Measurements from ENCODE around the gene JAZF1.

The JAZF1 gene

DNA sequence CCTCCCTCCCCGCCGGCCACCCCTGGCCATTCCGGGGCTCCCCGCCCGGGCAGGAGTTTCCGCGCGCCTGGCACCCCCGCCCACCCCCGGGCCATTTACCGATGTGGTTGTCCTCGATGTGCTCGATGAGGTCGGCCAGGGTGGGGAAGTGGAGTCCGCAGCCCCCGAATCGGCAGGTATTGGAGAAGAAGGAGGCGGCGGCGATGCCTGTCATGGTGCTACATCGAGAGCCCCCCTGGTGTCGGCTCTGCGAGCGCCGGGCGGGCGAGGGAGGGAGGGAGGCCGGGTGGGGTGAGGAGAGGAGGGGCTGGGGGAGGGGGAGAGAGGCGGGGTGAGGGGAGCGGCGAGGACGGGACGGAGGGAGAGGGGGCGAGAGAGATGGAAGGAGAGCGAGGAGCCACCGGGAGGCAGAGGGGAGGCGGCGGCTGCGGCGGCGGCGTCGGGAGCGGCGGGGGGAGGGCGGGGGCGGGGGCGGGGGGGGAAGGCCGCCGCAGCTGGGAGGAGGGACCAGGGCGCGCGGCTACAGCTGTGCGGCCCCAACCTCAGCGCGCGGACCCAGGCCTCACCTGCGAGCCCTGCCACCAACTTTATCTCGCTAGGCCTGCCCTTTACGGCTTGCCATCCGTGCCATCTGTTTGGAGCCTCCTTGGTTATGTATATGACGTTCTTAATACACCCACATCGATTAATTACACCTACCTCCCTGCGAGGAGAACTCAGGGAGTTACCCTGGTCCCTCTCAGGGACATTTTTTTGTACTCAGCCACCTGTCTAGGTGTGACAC is at the start of gene JAZF1:
Gene JAZF1, minus strand, starts transcription at position 432 of the 784 bp plus-strand sequence.
- DNase-seq (ENCODE audit: low read depth in 2 of 2): peak; percentile 19 to 23

DNA sequence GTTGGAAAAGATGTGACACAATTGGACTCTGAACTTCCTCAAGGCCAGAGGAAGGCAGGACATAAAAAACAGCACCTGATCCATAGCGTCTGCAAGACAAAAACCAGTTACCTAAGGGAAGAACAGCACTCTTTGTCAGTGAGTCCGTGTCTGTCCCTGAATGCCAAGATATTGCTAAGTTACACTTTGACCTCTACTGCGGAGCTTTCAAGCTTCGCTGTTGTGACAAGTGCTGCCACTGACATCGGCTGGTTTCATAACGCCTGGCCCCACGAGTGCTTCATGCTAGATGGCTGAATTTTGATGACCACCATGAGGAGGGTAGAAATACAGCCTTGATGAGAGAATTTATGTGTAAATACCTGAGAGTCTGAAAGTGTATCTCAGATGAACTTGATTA is 49.7 kb upstream of the JAZF1 start:
- DNase-seq (ENCODE audit: low read depth in 2 of 2): no peak

GRCh38 chr7:28228396-28228795 is 47.8 kb upstream of the JAZF1 start:
- DNase-seq (ENCODE audit: low read depth in 2 of 2): no peak

GRCh38 chr7:28226003-28226402 is 45.4 kb upstream of the JAZF1 start:
- no peak for DNase-seq (ENCODE audit: low read depth in 2 of 2)

DNA sequence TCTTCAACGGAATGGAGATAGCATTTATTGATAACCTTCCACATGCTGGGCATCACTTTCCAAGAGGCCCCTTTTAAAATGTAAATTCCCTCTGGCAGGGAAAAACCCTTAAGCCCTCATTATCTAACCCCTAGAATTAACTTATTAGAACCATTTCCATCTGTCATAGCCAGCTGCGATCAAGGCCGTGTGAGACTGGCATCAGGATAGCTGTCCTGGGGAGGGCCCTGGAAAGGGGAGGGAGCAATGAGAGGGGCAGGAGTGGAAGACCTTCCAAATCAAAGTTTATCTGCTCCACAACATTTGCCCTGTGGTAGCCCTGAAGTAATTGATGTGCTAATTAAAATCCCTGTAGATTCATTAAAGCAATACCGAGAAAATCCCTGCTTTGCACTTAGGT is 45.0 kb upstream of the JAZF1 start:
- DNase-seq (ENCODE audit: low read depth in 2 of 2): no peak

DNA sequence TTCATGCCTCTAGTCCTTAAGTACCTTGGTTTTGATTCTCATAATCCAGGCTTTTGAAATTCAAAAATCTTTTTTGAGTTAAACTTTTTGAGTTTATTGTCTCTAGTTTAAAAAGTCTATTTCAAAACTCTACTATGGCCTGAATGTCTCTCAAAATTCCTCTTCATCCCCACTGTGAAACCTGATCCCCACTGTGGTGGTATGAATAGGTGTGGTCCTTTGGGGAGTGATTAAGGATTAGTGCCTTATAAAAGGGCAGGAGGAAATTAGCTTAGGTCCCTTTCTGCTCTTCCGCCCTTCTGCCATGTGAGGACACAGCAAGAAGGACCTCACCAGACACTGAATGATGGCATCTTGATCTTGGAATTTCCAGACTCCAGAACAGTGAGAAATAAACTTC is 44.1 kb upstream of the JAZF1 start:
- no peak for DNase-seq (ENCODE audit: low read depth in 2 of 2)

DNA sequence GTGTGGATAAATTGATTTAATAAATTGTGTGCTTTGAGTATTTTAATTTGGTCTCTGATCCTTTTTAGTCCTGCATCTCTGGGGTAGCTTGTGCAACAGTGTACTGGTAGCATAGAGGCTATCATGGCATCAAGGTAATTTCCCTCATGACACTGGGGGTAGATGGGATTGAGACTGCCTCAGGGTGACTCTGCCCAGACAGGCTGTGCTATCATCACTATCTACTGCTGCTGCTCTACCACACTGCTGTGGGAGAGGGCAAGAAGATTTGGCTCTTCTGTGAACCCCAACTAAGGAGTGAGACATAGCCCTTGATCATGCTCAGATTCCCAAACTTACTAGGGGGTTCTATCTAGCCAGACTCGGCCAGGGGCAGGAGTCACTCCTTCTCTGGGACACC is 43.6 kb upstream of the JAZF1 start:
- DNase-seq (ENCODE audit: low read depth in 2 of 2): no peak

GRCh38 chr7:28222636-28223035 is 42.0 kb upstream of the JAZF1 start:
- no peak for DNase-seq (ENCODE audit: low read depth in 2 of 2)

DNA sequence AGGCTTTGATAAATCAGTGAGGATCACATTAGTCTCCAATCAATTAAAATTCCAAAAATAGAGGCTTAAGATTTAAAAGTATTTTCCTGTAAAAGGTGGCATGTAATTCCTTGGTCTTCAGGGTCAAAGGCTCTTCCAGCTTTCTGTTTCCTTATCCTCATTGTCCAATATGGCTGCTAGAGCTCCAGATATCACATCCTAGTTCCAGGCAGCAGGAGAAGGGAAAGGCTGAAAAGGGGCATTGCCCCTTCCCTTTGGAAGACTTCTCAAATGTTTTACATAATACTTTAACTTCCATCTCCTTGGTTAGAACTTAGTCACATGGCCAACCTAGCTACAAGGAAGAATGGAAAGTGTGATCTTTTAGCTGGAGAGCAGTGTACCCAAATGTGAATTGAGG is 39.2 kb upstream of the JAZF1 start:
- DNase-seq (ENCODE audit: low read depth in 2 of 2): no peak

GRCh38 chr7:28217143-28217542 is 36.5 kb upstream of the JAZF1 start:
- DNase-seq (ENCODE audit: low read depth in 2 of 2): no peak

GRCh38 chr7:28211006-28211405 is 30.4 kb upstream of the JAZF1 start:
- DNase-seq (ENCODE audit: low read depth in 2 of 2): peak in 1 of 2 donors; percentile 19

DNA sequence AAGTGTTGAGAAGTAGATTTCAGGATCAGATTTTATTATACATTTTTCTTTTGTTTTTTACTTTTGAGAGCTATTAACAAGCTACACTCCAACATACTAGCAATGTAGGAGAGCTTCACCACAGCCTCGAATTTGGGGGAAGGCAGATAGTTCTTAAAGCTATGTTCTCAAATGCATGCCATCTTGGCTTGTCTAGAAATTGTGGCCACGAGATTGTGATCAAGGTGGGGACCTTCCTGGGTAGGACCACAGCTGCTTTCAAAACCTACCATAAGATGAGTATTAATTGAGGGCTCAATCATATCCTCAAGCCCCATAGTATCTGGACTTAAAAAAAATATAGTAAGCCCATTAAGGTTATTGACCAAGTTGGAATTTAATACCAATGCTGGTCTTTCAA is 27.9 kb upstream of the JAZF1 start:
- DNase-seq (ENCODE audit: low read depth in 2 of 2): no peak

DNA sequence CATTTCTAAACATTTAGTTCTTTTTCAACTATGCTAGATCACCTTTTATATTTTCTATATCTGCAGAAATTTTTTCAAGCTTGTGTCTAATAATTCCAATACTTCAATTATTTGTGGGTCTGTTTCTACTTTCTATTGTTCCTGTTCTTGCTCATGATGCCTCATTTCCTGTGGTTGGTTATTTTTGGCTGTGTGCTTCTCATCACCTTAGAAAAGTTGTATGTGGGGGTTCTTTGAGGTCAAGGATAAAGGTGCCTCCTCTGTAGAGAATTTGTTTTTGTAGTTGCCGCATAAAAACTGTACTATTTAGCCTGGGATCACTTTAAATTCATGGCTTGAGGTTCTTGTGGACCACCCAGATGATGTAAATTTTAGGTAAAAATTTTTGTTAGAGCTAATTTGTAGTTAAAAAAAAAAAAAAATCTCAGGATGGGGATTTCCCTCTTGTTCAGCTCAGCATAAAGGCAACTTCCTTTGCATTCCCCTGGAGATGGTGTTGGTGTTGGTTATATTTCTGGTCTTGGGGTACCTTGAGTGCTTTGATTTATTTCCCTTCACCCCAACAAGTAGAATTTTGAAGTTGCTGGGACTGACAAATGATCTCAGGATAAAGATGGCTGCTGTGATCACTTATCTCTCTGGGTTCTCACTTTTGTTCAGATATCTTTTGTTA is 27.0 kb upstream of the JAZF1 start:
- no peak for DNase-seq (ENCODE audit: low read depth in 2 of 2)

DNA sequence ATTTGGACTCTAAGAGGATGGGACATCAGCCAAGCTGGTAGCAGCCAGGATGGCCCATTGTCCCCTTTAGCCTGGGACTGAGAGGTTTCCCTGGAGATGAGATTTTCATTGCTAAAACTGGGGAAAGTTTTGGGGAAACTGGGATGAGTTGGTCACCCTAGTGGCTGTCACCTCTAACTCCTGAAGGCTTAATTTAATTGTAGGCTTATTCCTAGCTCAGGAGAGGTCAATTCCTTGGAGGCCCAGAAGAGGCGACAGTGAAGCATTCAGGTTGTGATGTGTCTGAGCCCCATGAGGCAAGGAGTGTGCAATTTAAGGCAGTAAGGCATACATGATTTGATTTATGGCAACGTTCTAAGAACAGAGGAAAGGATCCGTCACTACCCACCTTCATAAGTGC is 24.9 kb upstream of the JAZF1 start:
- no peak for DNase-seq (ENCODE audit: low read depth in 2 of 2)

DNA sequence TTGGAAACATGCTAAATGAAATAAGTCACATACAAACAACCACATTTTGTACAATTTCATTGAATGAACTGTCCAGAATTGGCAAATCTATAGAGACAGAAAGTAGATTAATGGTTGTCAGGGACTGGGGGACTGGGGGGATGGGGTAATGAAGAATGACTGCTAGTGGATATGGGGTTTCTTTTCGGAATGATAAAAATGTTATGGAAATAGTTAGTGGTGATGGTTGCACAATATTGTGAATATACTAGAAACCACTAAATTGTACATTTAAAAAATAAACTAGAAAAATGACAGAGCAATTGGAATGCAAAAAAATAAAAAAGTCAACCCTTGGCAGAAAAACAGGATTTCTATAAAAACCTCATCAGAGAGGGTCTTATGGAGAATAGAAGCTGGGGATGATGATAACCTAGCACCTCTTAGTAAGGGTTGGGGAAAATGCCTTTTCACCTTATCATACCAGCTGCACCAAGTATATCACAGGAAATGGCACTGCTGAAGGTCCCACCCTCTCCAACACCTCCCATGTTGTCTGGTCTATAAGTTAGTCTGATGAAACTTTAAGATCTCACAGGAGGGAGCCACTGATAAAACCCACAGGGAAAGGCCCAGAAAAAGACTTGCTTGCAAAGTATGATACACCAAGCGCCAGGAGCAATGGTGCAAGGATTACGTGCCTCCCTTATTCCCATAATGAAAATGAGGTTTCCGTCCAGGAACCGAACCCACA is 23.1 kb upstream of the JAZF1 start:
- DNase-seq (ENCODE audit: low read depth in 2 of 2): no peak

GRCh38 chr7:28202222-28202621 is 21.6 kb upstream of the JAZF1 start:
- no peak for DNase-seq (ENCODE audit: low read depth in 2 of 2)

DNA sequence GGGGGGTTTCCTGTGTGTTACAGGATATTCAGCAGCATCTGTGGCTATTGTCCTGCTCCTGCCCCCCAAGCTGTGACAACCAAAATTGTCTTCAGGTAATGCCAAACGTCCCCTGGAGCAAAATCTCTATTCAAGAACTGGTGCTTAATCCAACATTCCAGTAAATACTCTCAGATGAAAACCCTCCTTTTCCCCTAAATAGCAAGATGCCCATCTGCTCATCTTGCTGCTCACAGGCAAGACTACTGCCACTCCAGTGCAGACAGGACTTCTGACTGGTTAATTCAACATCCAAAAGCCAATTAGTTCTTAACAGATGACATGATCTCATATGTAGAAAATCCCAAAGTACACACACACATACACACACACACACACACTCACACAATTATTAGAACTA is 20.5 kb upstream of the JAZF1 start:
- no peak for DNase-seq (ENCODE audit: low read depth in 2 of 2)

DNA sequence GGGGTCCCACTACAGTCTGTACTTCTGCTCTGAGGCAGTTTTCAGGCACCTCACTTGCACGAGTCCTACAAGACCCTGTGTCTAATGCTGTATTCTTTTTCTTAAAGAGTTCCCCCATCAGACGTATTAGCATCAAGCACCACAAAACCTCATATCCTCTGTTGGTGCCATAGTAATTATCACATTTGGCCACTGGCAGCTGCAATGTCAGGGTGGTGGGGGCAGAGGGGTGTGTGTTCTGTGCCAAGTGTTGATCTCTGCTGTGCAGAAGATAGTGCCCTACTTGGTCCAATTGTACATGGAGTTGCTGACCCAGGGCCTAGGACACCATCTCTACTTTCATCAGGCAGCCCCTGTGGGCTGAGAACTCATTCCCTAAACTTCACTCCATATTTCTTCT is 20.0 kb upstream of the JAZF1 start:
- no peak for DNase-seq (ENCODE audit: low read depth in 2 of 2)

- no peak for DNase-seq (ENCODE audit: low read depth in 2 of 2)
Observed at GRCh38 chr7:28199021-28199510, 18.5 kb upstream of the JAZF1 start.

DNA sequence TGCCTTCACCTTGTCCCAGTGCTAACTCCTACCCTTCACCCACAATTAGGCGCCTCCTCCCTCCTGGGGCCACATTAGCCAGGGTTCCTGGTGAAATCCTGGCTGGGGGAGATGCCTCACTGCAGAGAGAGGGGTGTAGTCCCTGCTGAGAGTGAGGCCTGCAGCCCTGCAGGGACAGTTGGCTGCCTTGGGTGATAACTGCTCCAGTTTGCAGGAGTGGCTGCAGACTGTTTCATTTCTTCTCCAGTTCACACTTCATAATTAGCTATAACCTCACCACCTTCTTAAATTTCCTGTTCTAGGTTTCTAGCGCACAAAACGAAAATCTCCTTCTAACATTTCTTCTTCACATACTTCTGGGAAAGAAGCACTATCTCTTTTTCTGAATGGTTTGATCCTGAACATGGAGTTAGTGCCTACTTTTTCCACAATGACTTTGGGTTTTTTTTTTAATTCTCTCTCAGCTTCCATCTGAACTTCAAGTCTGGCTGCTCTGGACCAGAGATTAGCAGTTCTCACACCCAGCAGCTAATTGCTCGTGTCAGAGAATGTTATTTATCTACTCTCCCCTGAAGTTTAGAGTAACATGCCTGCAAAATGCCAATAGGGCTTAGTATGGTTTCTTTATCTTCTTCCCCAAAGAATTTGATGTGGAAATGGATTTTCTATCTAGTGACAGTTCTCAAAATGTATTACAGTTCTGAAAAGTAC is 15.5 kb upstream of the JAZF1 start:
- DNase-seq (ENCODE audit: low read depth in 2 of 2): no peak

GRCh38 chr7:28192786-28193585 is 12.4 kb upstream of the JAZF1 start:
- no peak for DNase-seq (ENCODE audit: low read depth in 2 of 2)
